NB4 (cell line): ENCODE measurements around the gene LAMTOR5.

Experiments used
- POLR2A ChIP-seq: IDR thresholded peaks from 2 replicates; pipeline ENCODE4 v1.6.1; 2011; ENCODE audit warnings: mild to moderate bottlenecking; ENCODE audit not compliant: insufficient read length; ENCODE audit errors: extremely low read depth
- TF ChIP-seq, protein P1 (sequence below): IDR thresholded peaks from one replicate; pipeline ENCODE4 v1.5.1; 2012; ENCODE audit warnings: low read depth, low read length
- TF ChIP-seq, protein P2 (sequence below): IDR thresholded peaks from 2 replicates; pipeline ENCODE4 v1.6.1; 2011; ENCODE audit warnings: low read depth, low read length

DNA sequence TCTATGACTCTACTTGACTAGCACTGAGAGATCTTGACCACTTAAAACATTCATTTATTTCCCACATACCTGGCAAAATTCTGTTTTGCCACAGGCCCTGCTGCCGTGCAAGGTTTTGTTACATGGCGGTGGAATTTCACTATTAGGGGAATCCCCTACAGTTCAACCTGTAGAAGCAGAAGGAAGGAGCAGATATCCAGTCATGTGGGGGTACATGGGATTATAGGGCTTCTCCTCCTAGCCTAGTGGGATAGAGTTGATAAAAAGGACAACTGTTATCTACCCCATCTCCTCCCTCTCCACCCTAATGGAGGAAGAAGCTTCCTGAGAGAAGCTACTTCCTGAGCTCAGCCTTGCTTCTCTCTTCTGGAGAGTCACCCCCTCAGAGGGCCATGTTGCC, 25.7 kb upstream of the LAMTOR5 start:
- no peak for TF ChIP-seq POLR2A
- TF ChIP-seq, protein P1, sequence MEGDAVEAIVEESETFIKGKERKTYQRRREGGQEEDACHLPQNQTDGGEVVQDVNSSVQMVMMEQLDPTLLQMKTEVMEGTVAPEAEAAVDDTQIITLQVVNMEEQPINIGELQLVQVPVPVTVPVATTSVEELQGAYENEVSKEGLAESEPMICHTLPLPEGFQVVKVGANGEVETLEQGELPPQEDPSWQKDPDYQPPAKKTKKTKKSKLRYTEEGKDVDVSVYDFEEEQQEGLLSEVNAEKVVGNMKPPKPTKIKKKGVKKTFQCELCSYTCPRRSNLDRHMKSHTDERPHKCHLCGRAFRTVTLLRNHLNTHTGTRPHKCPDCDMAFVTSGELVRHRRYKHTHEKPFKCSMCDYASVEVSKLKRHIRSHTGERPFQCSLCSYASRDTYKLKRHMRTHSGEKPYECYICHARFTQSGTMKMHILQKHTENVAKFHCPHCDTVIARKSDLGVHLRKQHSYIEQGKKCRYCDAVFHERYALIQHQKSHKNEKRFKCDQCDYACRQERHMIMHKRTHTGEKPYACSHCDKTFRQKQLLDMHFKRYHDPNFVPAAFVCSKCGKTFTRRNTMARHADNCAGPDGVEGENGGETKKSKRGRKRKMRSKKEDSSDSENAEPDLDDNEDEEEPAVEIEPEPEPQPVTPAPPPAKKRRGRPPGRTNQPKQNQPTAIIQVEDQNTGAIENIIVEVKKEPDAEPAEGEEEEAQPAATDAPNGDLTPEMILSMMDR = no peak
- TF ChIP-seq, protein P2, sequence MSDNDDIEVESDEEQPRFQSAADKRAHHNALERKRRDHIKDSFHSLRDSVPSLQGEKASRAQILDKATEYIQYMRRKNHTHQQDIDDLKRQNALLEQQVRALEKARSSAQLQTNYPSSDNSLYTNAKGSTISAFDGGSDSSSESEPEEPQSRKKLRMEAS = no peak
